Neural cell (in vitro differentiated cells): ENCODE data around the gene LRRC53. TPM values are rescaled to one million over a fixed set of nuclear protein-coding genes. Genes with fewer than 3 reads are reported as not detected.

ENCODE experiments used
- H2AFZ ChIP-seq: fragments of 200-600, 300-800 bp; sonication (generic), shearing (Covaris generic); 2 replicates; pipeline ENCODE4 v1.6.0; 2014; ENCODE audit warnings: low read depth, mild to moderate bottlenecking, antibody characterized with exemption, low read length, moderate library complexity
- H3F3A ChIP-seq: fragments of 200-600 bp; shearing (Covaris generic); 2 replicates; pipeline ENCODE4 v1.6.1; 2016; ENCODE audit warnings: mild to moderate bottlenecking, moderate library complexity, mixed read lengths, antibody characterized with exemption, low read length; ENCODE audit not compliant: insufficient read depth, poor library complexity, severe bottlenecking
- H3K27ac ChIP-seq: fragments of 200-600, 300-800 bp; sonication (generic), shearing (Covaris generic); 2 replicates; pipeline ENCODE4 v1.5.1; 2014; ENCODE audit warnings: mild to moderate bottlenecking, low read length, moderate library complexity
- H3K27me3 ChIP-seq: fragments of 300-800, 200-600 bp; sonication (generic), shearing (Covaris generic); 2 replicates; pipeline ENCODE4 v1.6.0; 2014; ENCODE audit warnings: mild to moderate bottlenecking, low read depth, low read length, moderate library complexity; ENCODE audit not compliant: insufficient read depth
- H3K36me3 ChIP-seq: fragments of 300-800, 200-600 bp; sonication (generic), shearing (Covaris generic); 2 replicates; pipeline ENCODE4 v1.5.1; 2014; ENCODE audit warnings: mild to moderate bottlenecking, antibody characterized with exemption, low read length, moderate library complexity; ENCODE audit not compliant: insufficient read depth
- H3K4me2 ChIP-seq: fragments of 300-800, 200-600 bp; sonication (generic), shearing (Covaris generic); 2 replicates; pipeline ENCODE4 v1.6.0; 2014; ENCODE audit warnings: mild to moderate bottlenecking, low read length
- H3K4me3 ChIP-seq: fragments of 300-800, 200-600 bp; sonication (generic), shearing (Covaris generic); 2 replicates; pipeline ENCODE4 v1.5.1; 2014; ENCODE audit warnings: mild to moderate bottlenecking, low read length, moderate library complexity
- H3K79me2 ChIP-seq: fragments of 200-600 bp; shearing (Covaris generic); replicated peaks from 2 replicates; pipeline ENCODE4 v1.6.0; 2014; ENCODE audit warnings: mild to moderate bottlenecking, low read length, moderate library complexity; ENCODE audit not compliant: insufficient read depth
- H3K9ac ChIP-seq: fragments of 300-800, 200-600 bp; sonication (generic), shearing (Covaris generic); 2 replicates; pipeline ENCODE4 v1.6.1; 2016; ENCODE audit warnings: mild to moderate bottlenecking, low read length, mixed read lengths
- H3K9me2 ChIP-seq: fragments of 200-600 bp; shearing (Covaris generic); 2 replicates; pipeline ENCODE4 v1.6.1; 2016; ENCODE audit warnings: mild to moderate bottlenecking, low read length, mixed read lengths; ENCODE audit not compliant: insufficient read depth
- H3K9me3 ChIP-seq: fragments of 200-600, 300-800 bp; sonication (generic), shearing (Covaris generic); 2 replicates; pipeline ENCODE4 v1.6.1; 2016; ENCODE audit warnings: mild to moderate bottlenecking, mixed run types, low read length, moderate library complexity, mixed read lengths
- H4K20me1 ChIP-seq: fragments of 200-600 bp; shearing (Covaris generic); 2 replicates; pipeline ENCODE4 v1.6.1; 2016; ENCODE audit warnings: mild to moderate bottlenecking, mixed run types; ENCODE audit not compliant: insufficient read depth
- EP300 ChIP-seq: fragments of 450-650 bp; conservative IDR thresholded peaks from 2 replicates; pipeline ENCODE4 v1.6.1; 2014; ENCODE audit warnings: antibody characterized with exemption, mild to moderate bottlenecking, moderate library complexity; ENCODE audit not compliant: poor library complexity, severe bottlenecking
- EZH2 ChIP-seq: fragments of 200-600, 300-800 bp; shearing (Covaris generic), sonication (generic); IDR thresholded peaks from 2 replicates; pipeline ENCODE4 v1.6.1; 2014; ENCODE audit warnings: antibody characterized with exemption, low read length, borderline replicate concordance, mild to moderate bottlenecking; ENCODE audit not compliant: insufficient read depth, poor library complexity, severe bottlenecking
- MXI1 ChIP-seq: fragments of 450-650 bp; conservative IDR thresholded peaks from 2 replicates; pipeline ENCODE4 v1.6.1; 2014; ENCODE audit warnings: antibody characterized with exemption, mild to moderate bottlenecking; ENCODE audit not compliant: poor library complexity, severe bottlenecking
- POLR2AphosphoS5 ChIP-seq: IDR thresholded peaks from 2 replicates; pipeline ENCODE4 v1.6.1; 2012
- RAD21 ChIP-seq: fragments of 450-650 bp; conservative IDR thresholded peaks from 2 replicates; pipeline ENCODE4 v1.6.1; 2014; ENCODE audit warnings: antibody characterized with exemption, mild to moderate bottlenecking, moderate library complexity
- SMC3 ChIP-seq: fragments of 450-650 bp; conservative IDR thresholded peaks from 2 replicates; pipeline ENCODE4 v1.6.1; 2014; ENCODE audit warnings: antibody characterized with exemption, mild to moderate bottlenecking, moderate library complexity; ENCODE audit not compliant: poor library complexity
- TAF1 ChIP-seq: IDR thresholded peaks from 2 replicates; pipeline ENCODE4 v1.6.1; 2012; ENCODE audit warnings: low read depth
- polyA plus RNA-seq: library from polyadenylated mRNA; depleted of rRNA; stranded (reverse); fragments of >200 nt; gene quantifications from 2 replicates; pipeline ENCODE4 v1.2.3, GENCODE V29; 2014
- TF ChIP-seq, protein P1 (sequence below): fragments of 450-650 bp; IDR thresholded peaks from 2 replicates; pipeline ENCODE4 v1.5.1; 2014; ENCODE audit warnings: antibody characterized with exemption, mild to moderate bottlenecking, moderate library complexity; ENCODE audit not compliant: poor library complexity, severe bottlenecking
- TF ChIP-seq, protein P2 (sequence below): IDR thresholded peaks from 2 replicates; pipeline ENCODE4 v1.6.1; 2012; ENCODE audit warnings: borderline replicate concordance

LRRC53 gene
- polyA plus RNA-seq, 1 donor from 2014 or later = not detected

DNA sequence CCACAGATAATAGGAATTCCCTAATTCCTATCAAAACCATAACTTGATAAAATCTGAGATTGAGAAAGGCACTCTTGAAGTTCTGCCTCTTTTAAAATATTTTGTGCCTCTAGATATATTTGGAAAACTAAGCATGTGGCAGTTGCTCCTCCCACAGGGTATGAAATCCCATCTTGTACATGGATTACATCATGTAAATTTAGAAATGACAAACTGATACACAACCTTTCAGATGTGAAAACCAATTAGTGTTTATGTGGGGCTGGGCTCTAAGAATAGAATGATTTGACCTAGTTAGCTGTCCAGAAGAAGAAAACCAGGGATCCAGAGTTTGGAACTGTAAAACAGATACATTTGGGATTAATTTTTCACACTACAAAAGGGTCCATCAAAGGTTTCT is 15.7 kb downstream of the LRRC53 start:
- Histone ChIP-seq H3K9ac (no peak overlapping the region), H3F3A (no peaks in the 10 kb centered on the region), H3K4me2 (no peak overlapping the region), H3K36me3 (no peaks in the 10 kb centered on the region), H3K79me2 (no peaks in the 10 kb centered on the region), H3K27me3 (no peaks in the 10 kb centered on the region), H3K9me3 (no peaks in the 10 kb centered on the region), H3K27ac (no peak overlapping the region), H4K20me1 (no peaks in the 10 kb centered on the region), H3K9me2 (no peaks in the 10 kb centered on the region), H2AFZ (no peak overlapping the region), H3K4me3 (no peak overlapping the region)
- TF ChIP-seq RAD21 (no peak), SMC3 (no peak), EZH2 (no peak)

DNA sequence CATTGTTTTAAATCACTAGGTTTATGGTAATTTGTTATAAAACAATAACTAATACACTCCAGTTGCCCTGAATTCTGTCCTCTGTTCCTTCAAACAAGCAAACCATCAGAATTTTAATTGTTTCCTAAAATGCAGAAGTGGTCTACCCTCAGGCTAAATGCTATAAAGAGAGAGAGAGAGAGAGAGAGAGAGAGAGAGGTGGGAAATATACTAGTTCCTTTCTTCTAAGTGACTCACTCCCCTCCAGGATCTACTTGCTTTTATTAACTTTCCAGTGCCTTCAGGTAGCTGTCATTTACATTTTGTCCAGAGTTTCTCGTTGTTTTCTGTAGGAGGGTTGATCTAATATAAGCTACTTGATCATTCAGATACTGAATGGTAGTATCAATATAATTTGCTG is 26.4 kb downstream of the LRRC53 start:
- H3K27me3 ChIP-seq = no peaks in the 10 kb centered on the region
- no peak overlapping the region for H3K27ac ChIP-seq
- TF ChIP-seq, protein P1, sequence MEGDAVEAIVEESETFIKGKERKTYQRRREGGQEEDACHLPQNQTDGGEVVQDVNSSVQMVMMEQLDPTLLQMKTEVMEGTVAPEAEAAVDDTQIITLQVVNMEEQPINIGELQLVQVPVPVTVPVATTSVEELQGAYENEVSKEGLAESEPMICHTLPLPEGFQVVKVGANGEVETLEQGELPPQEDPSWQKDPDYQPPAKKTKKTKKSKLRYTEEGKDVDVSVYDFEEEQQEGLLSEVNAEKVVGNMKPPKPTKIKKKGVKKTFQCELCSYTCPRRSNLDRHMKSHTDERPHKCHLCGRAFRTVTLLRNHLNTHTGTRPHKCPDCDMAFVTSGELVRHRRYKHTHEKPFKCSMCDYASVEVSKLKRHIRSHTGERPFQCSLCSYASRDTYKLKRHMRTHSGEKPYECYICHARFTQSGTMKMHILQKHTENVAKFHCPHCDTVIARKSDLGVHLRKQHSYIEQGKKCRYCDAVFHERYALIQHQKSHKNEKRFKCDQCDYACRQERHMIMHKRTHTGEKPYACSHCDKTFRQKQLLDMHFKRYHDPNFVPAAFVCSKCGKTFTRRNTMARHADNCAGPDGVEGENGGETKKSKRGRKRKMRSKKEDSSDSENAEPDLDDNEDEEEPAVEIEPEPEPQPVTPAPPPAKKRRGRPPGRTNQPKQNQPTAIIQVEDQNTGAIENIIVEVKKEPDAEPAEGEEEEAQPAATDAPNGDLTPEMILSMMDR = no peak
- TF ChIP-seq EZH2 (no peak), POLR2AphosphoS5 (no peak), RAD21 (no peak), SMC3 (no peak), EP300 (no peak), MXI1 (no peak), TAF1 (no peak)
- TF ChIP-seq, protein P2, sequence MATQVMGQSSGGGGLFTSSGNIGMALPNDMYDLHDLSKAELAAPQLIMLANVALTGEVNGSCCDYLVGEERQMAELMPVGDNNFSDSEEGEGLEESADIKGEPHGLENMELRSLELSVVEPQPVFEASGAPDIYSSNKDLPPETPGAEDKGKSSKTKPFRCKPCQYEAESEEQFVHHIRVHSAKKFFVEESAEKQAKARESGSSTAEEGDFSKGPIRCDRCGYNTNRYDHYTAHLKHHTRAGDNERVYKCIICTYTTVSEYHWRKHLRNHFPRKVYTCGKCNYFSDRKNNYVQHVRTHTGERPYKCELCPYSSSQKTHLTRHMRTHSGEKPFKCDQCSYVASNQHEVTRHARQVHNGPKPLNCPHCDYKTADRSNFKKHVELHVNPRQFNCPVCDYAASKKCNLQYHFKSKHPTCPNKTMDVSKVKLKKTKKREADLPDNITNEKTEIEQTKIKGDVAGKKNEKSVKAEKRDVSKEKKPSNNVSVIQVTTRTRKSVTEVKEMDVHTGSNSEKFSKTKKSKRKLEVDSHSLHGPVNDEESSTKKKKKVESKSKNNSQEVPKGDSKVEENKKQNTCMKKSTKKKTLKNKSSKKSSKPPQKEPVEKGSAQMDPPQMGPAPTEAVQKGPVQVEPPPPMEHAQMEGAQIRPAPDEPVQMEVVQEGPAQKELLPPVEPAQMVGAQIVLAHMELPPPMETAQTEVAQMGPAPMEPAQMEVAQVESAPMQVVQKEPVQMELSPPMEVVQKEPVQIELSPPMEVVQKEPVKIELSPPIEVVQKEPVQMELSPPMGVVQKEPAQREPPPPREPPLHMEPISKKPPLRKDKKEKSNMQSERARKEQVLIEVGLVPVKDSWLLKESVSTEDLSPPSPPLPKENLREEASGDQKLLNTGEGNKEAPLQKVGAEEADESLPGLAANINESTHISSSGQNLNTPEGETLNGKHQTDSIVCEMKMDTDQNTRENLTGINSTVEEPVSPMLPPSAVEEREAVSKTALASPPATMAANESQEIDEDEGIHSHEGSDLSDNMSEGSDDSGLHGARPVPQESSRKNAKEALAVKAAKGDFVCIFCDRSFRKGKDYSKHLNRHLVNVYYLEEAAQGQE = no peak
- H4K20me1 ChIP-seq = no peaks in the 10 kb centered on the region
- H3K4me3 ChIP-seq = no peak overlapping the region
- H3K9ac ChIP-seq = no peak overlapping the region
- H3K79me2 ChIP-seq = no peaks in the 10 kb centered on the region
- no peaks in the 10 kb centered on the region for H3K9me3 ChIP-seq
- no peak overlapping the region for H3K4me2 ChIP-seq
- H3F3A ChIP-seq = no peaks in the 10 kb centered on the region
- H3K36me3 ChIP-seq = no peaks in the 10 kb centered on the region
- H3K9me2 ChIP-seq = no peaks in the 10 kb centered on the region
- H2AFZ ChIP-seq = no peak overlapping the region

DNA sequence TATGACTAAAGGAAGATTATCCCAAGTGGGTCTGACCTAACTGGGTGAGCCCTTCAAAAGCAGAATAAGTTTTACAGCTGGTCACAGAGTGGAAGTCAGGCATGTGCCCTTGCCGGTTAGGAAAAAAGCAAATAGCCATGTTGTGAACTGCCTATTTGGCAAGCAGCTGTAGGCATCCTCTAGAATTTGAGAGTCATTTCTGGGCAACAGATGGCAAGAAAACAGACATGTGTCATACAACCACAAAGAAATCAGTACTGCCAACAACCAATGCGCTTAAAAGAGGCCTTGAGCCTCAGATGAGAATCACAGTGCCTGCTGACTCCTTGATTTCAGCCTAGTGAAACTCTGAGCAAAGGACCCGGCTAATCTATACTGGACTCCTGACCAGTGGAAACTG is 26.8 kb downstream of the LRRC53 start:
- Histone ChIP-seq H3K27ac (no peak overlapping the region), H3F3A (no peaks in the 10 kb centered on the region), H3K9me2 (no peaks in the 10 kb centered on the region), H3K4me3 (no peak overlapping the region), H2AFZ (no peak overlapping the region), H3K9me3 (no peaks in the 10 kb centered on the region), H3K36me3 (no peaks in the 10 kb centered on the region), H3K9ac (no peak overlapping the region), H4K20me1 (no peaks in the 10 kb centered on the region), H3K79me2 (no peaks in the 10 kb centered on the region), H3K27me3 (no peaks in the 10 kb centered on the region), H3K4me2 (no peak overlapping the region)
- no peak for TF ChIP-seq SMC3
